AG09309 (cell line): Measurements from ENCODE around the gene CBL.
A peak's percentile ranks its signal among the peaks of the same experiment; 100 is the strongest.
"Not testable (repeated sequence)": the region's sequence is repeated elsewhere in the genome, so short reads cannot be mapped to it uniquely, and the experiment has no call there.

ENCODE experiments used
- DNase-seq: peaks from one replicate; pipeline ENCODE4 v3.0.0-alpha.2; 2010; ENCODE audit warnings: low read depth
- H3K4me3 ChIP-seq: 2 replicates; pipeline ENCODE4 v1.5.1; 2011; ENCODE audit warnings: mild to moderate bottlenecking, low read depth, low read length, moderate library complexity; ENCODE audit not compliant: control insufficient read depth
- TF ChIP-seq, protein P1 (sequence below): IDR thresholded peaks from 2 replicates; pipeline ENCODE4 v1.5.1; 2011; ENCODE audit warnings: mild to moderate bottlenecking, low read depth, low read length, inconsistent platforms; ENCODE audit not compliant: insufficient read depth, control insufficient read depth; ENCODE audit errors: missing control alignments

Gene CBL

DNA sequence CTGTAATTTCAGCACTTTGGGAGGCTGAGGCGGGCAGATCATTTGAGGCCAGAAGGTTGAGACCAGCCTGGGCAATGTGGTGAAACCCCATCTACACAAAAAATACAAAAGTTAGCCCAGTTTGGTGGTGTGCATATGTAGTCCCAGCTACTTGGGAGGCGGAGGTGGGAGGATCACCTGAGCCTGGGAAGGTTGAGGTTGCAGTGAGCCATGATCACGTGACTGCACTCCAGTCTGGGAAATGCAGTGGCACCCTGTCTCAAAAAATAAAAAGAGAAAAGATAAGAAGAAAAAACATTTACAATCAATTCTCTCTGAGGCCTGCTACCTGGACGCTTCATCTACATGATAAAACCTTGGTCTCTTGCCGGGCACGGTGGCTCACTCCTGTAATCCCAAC, 7.2 kb upstream of the CBL start:
- no peak for DNase-seq
- no peak overlapping the region for H3K4me3 ChIP-seq
- TF ChIP-seq, protein P1, sequence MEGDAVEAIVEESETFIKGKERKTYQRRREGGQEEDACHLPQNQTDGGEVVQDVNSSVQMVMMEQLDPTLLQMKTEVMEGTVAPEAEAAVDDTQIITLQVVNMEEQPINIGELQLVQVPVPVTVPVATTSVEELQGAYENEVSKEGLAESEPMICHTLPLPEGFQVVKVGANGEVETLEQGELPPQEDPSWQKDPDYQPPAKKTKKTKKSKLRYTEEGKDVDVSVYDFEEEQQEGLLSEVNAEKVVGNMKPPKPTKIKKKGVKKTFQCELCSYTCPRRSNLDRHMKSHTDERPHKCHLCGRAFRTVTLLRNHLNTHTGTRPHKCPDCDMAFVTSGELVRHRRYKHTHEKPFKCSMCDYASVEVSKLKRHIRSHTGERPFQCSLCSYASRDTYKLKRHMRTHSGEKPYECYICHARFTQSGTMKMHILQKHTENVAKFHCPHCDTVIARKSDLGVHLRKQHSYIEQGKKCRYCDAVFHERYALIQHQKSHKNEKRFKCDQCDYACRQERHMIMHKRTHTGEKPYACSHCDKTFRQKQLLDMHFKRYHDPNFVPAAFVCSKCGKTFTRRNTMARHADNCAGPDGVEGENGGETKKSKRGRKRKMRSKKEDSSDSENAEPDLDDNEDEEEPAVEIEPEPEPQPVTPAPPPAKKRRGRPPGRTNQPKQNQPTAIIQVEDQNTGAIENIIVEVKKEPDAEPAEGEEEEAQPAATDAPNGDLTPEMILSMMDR: no peak

DNA sequence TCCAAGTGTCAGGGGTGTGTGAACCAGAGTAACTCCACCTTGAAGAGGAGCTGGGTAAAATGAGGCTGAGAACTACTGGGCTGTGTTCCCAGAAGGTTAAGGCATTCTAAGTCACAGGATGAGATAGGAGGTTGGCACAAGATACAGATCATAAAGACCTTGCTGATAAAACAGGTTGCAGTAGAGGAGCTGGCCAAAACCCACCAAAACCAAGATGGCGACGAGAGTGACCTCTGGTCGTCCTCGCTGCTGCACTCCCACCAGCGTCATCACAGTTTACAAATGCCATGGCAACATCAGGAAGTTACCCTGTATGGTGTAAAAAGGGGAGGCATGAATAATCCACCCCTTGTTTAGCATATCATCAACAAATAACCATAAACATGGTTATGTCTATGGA, 4.9 kb upstream of the CBL start:
- not testable (repeated sequence) for DNase-seq, H3K4me3 ChIP-seq

DNA sequence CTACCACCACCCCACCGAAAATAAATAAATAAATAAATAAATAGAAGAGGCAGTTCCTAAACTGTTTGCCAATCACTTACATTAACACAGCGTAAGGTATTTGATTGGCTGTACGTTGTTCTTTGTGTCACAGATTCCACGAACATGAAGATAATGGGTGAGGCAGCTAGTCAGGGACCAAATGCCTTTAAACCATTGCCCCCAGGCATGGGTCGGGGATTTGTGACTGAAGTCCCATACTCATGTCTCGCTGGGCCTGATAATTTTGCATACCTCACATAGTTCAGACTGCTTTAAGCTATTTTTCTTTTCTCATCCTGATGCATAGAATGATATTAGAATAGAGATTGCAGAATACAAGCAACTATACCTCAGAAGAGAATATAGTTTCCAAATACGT, 3.6 kb upstream of the CBL start:
- H3K4me3 ChIP-seq: no peak overlapping the region
- DNase-seq: no peak
- TF ChIP-seq, protein P1: no peak

DNA sequence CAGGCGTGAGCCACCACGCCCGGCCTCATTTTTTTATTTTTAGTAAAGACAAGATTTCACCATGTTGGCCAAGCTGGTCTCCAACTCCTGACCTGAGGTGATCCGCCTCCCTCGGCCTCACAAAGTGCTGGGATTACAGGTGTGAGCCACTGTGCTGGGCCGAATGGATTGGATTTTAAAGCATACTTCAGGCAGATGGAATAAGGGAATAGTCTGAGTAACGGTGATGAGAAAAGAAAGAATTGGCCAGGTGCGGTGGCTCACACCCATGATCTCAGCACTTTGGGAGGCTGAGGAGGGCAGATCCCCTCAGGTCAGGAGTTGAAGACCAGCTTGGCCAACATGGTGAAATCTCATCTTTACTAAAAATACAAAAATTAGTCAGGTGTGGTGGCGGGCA, 2.1 kb upstream of the CBL start:
- no peak overlapping the region for H3K4me3 ChIP-seq
- TF ChIP-seq, protein P1: no peak
- DNase-seq: no peak

DNA sequence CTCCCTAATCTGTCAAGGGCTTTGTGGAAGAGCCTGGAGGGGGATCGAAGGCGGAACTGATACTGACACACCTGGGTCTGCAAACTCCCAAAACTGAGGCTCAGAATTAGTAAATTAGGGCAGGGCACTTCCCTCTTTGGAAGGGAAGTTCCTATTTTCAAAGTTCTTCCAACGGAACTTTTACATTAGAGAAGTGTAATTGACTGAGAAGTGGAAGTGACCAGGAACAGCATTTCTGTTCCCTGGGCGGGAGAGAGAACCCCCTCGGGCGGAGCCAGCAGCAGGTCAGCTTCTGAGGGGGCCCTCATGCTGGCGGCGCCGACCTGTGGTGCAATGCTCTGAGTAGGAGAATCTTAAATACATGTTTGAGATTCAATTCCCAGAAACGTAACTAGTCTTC, 1.1 kb upstream of the CBL start:
- no peak overlapping the region; the same call in 1 of the 2 replicates for H3K4me3 ChIP-seq
- no peak for DNase-seq
- TF ChIP-seq, protein P1: no peak

DNA sequence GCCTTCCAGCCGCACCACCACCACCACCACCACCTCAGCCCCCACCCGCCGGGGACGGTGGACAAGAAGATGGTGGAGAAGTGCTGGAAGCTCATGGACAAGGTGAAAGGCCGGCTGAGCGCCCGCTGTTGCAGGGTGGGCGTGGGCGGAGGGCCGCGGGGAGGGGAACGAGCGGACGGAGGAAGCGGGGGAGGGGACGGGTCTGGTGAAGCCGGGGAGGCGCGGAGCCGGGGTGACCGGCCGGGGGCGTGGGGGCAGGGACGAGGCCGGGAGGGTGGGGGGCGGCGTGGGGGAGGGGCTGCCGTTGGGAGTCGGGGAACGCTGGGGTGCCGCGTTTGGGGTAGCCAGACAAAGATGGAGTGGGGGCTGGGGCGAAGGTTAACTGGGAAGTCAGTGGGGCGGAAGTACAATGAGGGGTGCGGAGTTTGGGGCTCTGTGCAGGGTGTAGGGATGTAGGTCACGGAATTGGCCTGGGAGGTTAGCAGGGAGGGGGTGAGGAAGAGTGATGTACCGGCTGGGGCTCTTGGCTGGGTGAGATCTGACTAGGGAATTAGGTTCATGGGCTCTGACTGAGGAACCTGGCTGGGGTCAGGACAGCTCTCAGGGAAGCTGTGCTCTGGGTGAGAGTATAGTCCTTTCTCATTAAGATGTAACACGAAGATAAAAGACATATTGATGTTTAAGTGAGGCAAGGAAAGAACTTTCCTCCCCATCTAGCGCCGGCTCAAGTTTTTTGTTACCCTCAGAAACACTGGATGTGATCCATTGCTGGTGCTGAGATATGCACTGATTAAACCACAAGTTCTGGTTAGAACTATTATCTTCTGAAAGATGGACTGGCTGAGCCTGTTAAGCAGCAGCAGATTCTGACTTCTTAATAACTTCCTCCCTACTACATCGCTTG, 624 bp downstream of the CBL start:
- TF ChIP-seq, protein P1: no peak
- peak overlapping the region; percentile 95 for H3K4me3 ChIP-seq
- no peak for DNase-seq

DNA sequence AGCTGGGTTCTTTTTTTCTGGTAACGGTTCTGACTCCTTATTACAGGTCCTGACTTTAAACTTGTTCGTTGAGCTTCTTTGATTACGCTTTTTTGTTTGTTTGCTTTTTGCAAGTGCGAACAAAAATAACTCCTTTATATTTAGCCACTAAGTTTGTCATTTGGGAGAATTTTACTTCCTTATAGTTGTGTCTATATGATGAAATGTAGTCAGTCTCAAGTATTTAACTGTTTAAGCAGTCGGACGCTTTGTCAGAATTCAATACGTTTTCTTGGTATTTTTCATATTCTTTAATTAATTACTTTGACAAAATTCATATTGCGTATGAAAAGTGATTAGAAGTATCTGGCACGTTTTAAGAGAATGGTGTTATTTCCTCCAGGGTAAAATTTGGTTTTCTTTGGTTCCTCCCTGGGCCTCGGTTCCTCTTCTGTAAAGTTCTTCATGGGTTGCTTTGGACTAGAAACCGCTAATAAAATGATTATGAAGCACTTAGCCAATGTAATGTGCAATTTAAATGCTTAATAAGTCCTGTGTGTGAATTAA, 1.3 kb downstream of the CBL start:
- TF ChIP-seq, protein P1: no peak
- peak overlapping the region; percentile 95 for H3K4me3 ChIP-seq
- no peak for DNase-seq
